HG02981 (cell line): ENCODE data around the gene CCDC158.
"Not testable (repeated sequence)": the region's sequence is repeated elsewhere in the genome, so short reads cannot be mapped to it uniquely, and the experiment has no call there.

Experiments used
- ATAC-seq: cut with Tn5 transposase; IDR thresholded peaks from one replicate; pipeline ENCODE4 v1.9.1; 2021; ENCODE audit warnings: mild to moderate bottlenecking, moderate library complexity; ENCODE audit not compliant: unreplicated experiment

Gene CCDC158

GRCh38 chr4:76282941-76283689, 137.8 kb downstream of the CCDC158 start:
- no peak for ATAC-seq

DNA sequence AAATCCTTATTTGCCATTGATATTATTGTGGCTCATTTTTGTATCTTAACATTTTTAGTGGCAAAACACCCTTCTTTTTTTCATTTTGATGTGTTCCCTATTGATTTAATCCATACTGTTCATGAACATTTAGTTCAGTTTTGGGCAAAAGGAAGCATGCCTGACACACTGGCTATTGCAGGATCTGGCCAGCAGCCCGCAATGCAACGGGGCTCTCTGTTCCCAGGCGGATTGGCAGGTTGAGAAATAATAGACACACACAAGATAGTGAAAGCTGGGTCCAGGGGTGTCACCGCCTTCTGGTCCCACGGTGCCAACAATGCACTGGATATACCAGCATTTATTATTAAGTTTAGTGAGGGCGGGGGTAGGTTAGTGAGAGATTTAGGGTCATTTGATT, 139.3 kb downstream of the CCDC158 start:
- ATAC-seq, result not testable (repeated sequence)

DNA sequence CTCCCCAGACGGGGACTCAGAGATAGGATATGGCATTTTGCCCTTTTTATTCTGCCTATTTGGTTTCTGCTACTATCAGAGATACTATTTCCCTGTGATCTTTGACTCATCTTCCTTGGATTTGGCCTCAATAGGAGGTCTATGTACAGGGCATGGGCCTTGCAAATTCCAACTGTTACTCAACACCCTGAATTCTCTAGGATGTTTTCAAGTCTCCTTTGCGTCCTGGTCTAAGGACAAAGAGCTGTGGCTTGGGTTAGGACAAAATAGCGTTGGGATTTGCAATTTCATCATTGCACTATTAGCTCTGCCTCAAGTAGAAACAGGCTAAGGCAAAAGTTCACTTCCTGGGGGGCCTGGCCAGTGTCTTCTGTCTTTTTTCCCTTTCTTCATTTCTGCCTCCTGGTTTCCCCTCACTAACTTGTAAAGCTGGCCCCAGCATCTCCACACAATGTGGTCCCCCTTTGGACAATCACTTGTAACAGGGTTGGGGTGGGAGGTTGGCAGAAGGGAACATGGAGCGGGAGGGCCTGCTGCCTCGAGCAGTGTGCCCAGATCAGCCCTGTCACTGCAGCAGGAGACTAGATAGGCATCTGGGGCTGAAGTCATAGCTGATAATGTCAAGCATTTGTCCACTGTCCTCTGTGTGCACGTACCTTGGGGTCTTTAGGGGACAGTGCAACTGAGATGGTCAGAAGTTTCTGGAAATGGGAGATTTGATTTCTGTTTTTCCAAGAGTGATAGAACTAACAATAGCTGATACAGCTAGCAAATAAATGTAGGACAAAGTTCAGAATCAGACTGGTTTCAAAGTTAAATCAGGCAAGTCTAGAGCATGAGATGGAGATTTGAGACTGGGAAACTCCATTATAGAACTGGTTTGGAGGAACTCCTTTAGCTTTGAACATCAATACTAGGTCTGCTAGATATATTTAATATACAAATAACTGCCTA, 140.2 kb downstream of the CCDC158 start:
- no peak for ATAC-seq

DNA sequence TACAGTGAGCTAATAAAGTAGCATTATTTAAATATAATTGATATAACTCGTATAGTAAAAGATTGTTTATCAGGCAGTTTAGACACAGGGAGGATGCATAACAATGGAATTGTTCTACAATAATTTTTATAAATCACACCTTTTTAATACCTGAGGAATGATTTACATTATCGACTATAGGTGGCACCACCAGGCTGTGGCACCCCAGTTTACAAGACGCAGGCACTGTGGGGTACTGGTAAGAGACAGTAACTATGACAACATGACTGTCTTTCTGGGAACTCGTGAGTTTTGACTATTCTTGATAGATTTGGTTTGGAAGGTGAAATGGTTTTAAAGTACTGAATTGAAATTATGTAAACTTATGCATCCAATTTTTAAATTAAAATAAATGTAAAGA, 141.5 kb downstream of the CCDC158 start:
- ATAC-seq, result no peak

- no peak for ATAC-seq
These were observed 142.4 kb downstream of the CCDC158 start for GRCh38 chr4:76278583-76278982.

- no peak for ATAC-seq
These were observed 143.3 kb downstream of the CCDC158 start for GRCh38 chr4:76277667-76278066.

GRCh38 chr4:76276813-76277212, 144.1 kb downstream of the CCDC158 start:
- ATAC-seq, result no peak

DNA sequence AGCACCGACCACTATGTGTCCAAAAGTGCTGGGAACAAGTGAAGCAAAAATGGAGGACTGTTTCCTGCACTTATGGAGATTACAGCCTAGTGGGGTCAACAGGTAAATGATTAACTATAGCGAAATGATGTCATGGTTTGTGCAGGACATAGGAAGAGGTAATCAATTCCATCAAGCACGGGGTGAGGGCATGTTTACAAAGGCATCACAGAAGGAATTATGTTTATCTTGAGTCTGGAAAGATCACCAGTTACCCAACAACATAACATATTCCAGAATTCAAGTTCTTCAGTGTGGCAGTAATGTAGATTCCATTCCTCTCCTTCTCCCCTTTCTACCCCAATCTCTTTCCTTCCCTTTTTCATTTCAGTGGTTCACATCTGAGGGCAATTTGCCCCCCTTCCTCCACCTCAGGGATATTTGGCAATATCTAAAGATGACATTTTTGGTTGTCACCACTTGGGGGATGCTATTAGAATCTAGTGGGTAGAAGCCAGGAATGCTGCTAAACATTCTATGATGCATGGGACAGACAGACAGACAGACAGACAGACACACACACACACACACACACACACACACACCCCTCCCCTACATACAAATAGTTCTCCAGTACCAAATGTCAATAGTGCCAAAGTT, 145.3 kb downstream of the CCDC158 start:
- no peak for ATAC-seq

- ATAC-seq, result no peak
These were observed 147.9 kb downstream of the CCDC158 start for GRCh38 chr4:76272999-76273398.

DNA sequence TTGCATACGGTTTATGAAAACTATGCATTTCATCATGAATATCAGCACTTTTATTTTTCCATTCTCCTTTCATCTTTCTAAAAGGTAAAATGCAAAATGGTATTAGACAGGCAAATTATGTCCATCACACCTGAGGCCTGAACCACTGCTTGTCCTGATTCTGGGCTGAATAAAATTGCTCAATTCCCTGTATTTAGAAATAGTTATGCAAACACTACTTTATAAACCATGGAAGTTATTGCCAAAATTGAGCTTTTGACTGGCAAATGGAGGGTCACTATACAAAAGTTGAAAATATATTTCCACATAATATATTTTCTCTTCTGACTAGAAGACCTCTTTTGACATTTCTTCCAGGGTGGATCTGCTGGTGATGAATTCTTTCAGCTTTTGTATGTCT, 148.4 kb downstream of the CCDC158 start:
- no peak for ATAC-seq

- no peak for ATAC-seq
These were observed 148.9 kb downstream of the CCDC158 start for GRCh38 chr4:76272073-76272472.

GRCh38 chr4:76271248-76271647, 149.7 kb downstream of the CCDC158 start:
- ATAC-seq, result no peak

DNA sequence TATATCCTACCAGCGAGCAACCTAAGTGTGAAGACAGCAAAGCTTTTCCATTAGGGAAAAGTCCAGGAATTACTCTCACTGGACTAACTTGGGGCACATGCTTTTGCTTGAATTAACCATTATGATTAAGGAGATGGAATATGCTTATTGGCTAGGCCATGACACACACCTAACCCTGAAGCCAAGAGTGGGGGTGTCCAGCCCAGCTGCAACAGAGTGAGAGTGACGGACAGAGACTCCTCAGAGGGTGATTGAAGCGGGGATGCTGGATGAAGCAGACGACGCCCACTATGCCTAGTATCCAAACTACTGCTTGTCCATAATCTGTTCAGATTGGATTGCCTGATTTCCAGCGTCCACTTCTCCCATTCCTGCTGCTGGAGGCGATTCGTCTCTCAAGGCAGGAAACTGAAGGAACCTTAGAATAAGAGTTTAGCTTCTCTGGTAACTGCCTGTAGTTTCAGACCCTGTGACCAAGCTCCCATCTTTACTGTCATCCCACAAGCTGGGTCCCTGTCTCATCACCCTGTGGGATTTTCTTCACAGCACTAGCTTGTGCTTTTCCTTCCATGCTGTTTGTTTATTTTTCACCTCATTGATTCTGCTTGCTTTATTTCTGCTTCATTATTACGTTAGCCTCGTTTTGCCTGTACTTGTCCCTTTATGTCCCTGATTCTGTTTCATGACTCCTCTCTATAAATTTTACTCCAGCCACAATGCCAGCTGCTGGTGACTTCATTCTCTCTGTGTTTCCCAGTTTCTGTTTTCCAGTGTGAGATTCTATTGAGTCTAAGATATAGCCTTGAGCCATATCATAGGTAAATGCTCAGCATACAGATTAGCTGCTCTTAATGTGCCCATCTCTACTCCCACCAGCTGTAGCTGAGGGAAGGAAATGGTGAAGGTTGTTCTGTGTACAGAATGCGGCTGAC, 150.4 kb downstream of the CCDC158 start:
- no peak for ATAC-seq

DNA sequence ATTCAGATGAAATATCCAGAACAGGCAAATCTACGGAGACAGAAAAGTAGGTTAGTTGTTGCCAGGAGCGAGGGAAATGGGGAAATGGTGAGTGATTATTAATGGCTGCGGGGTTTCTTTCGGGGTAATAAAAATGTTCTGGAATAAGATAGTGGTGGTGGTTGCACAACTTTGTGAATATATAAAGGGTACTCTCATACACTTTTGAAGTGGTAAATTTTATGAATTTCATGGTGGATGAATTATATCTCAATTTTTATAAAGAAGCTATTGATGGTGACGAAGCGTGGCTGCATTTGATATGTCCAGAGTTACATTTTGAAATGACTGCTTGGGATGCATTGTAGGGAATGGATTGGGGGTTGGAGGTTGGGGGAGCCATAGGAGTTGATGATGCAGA, 153.1 kb downstream of the CCDC158 start:
- no peak for ATAC-seq

DNA sequence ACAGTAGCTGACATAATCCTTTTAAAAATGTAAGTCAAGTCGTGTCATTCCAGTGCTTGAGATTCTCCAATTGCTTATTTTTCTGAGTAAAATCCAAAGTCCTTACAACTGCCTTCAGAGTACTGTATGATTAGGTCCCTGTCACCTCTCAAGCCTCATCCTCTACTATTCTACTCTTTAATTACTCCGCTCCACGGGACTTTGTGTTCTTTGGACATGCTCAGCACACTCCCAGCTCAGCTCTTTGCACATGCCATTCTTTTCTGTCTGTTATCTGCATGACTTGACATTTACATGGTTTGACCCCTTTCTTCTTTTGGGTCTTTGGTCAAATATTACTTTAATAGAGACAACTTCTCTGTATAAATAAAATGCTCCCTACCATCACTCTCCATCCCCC, 154.3 kb downstream of the CCDC158 start:
- no peak for ATAC-seq

GRCh38 chr4:76265631-76266218, 155.2 kb downstream of the CCDC158 start:
- ATAC-seq, result no peak
